SK-N-MC (cell line): Measurements from ENCODE around the gene EFHD1.
"Not testable (repeated sequence)": the region's sequence is repeated elsewhere in the genome, so short reads cannot be mapped to it uniquely, and the experiment has no call there.

Source experiments
- DNase-seq: peaks from one replicate; pipeline ENCODE4 v3.0.0-alpha.2; 2011; ENCODE audit warnings: low read depth, low spot score
- H3K27ac ChIP-seq: fragments of 200-600 bp; sonication (generic); 2 replicates; pipeline ENCODE4 v1.5.1; 2016; ENCODE audit warnings: mixed run types
- H3K36me3 ChIP-seq: fragments of 200-600 bp; sonication (generic); 2 replicates; pipeline ENCODE4 v1.6.1; 2017; ENCODE audit warnings: antibody characterized with exemption, low read length, mixed read lengths; ENCODE audit not compliant: insufficient read depth
- H3K4me3 ChIP-seq: fragments of 200-600 bp; sonication (generic); 2 replicates; pipeline ENCODE4 v1.5.1; 2016
- H3K9ac ChIP-seq: fragments of 200-600 bp; sonication (generic); 2 replicates; pipeline ENCODE4 v1.8.0; 2017; ENCODE audit warnings: mixed run types, mixed read lengths; ENCODE audit not compliant: insufficient read length
- H3K9me3 ChIP-seq: fragments of 200-600 bp; sonication (generic); 2 replicates; pipeline ENCODE4 v1.6.1; 2017; ENCODE audit warnings: low read depth, mild to moderate bottlenecking, antibody characterized with exemption, low read length, moderate library complexity, mixed read lengths
- EZH2 ChIP-seq: fragments of 200-600 bp; sonication (generic); IDR thresholded peaks from one replicate; pipeline ENCODE4 v1.6.1; 2017; ENCODE audit warnings: antibody characterized with exemption
- FOXP2 ChIP-seq: optimal IDR thresholded peaks from 2 replicates; pipeline ENCODE3; 2011; ENCODE audit warnings: mild to moderate bottlenecking, moderate library complexity; ENCODE audit not compliant: insufficient read depth; ENCODE audit errors: extremely low read length, control extremely low read depth
- POLR2AphosphoS5 ChIP-seq: IDR thresholded peaks from 2 replicates; pipeline ENCODE4 v1.6.1; 2012; ENCODE audit warnings: mild to moderate bottlenecking, low read depth, low read length, borderline replicate concordance

The EFHD1 gene

GRCh38 chr2:232672588-232672987 lies 39.2 kb downstream of the EFHD1 start:
- Histone ChIP-seq H3K9ac (no peak overlapping the region), H3K4me3 (no peak overlapping the region), H3K9me3 (no peaks in the 10 kb centered on the region), H3K36me3 (no peaks in the 10 kb centered on the region), H3K27ac (no peak overlapping the region)
- DNase-seq, result no peak
- TF ChIP-seq FOXP2, result no peak
- no peak for TF ChIP-seq POLR2AphosphoS5
- no peak for TF ChIP-seq EZH2

- Histone ChIP-seq H3K36me3 (no peaks in the 10 kb centered on the region), H3K4me3 (no peak overlapping the region), H3K27ac (no peak overlapping the region), H3K9ac (no peak overlapping the region), H3K9me3 (no peaks in the 10 kb centered on the region)
- no peak for DNase-seq
- TF ChIP-seq EZH2 (no peak), POLR2AphosphoS5 (no peak), FOXP2 (no peak)
Observed at GRCh38 chr2:232674491-232674890, 41.1 kb downstream of the EFHD1 start.

GRCh38 chr2:232675381-232675780 lies 42.0 kb downstream of the EFHD1 start:
- Histone ChIP-seq H3K9ac (no peak overlapping the region), H3K27ac (no peak overlapping the region), H3K4me3 (no peak overlapping the region), H3K9me3 (no peaks in the 10 kb centered on the region), H3K36me3 (no peaks in the 10 kb centered on the region)
- TF ChIP-seq FOXP2, result no peak
- TF ChIP-seq EZH2, result no peak
- no peak for TF ChIP-seq POLR2AphosphoS5
- no peak for DNase-seq

- Histone ChIP-seq H3K36me3 (no peaks in the 10 kb centered on the region), H3K9me3 (no peaks in the 10 kb centered on the region), H3K9ac (no peak overlapping the region), H3K4me3 (no peak overlapping the region), H3K27ac (no peak overlapping the region)
- no peak for TF ChIP-seq POLR2AphosphoS5
- no peak for TF ChIP-seq EZH2
- no peak for DNase-seq
Observed at GRCh38 chr2:232680006-232680405, 46.6 kb downstream of the EFHD1 start.

- Histone ChIP-seq H3K9ac (no peak overlapping the region), H3K4me3 (no peak overlapping the region), H3K9me3 (no peaks in the 10 kb centered on the region), H3K36me3 (no peaks in the 10 kb centered on the region), H3K27ac (no peak overlapping the region)
- TF ChIP-seq EZH2 (no peak), POLR2AphosphoS5 (no peak), FOXP2 (no peak)
- DNase-seq, result no peak
Observed at GRCh38 chr2:232681527-232681926, 48.1 kb downstream of the EFHD1 start.

GRCh38 chr2:232683368-232683767 lies 50.0 kb downstream of the EFHD1 start:
- no peak overlapping the region for H3K27ac ChIP-seq
- no peak for DNase-seq
- no peaks in the 10 kb centered on the region for H3K36me3 ChIP-seq
- no peak for TF ChIP-seq EZH2
- no peak for TF ChIP-seq POLR2AphosphoS5
- TF ChIP-seq FOXP2, result no peak
- H3K9ac ChIP-seq, result no peak overlapping the region
- H3K4me3 ChIP-seq, result no peak overlapping the region
- H3K9me3 ChIP-seq, result no peaks in the 10 kb centered on the region

- not testable (repeated sequence) for H3K9ac ChIP-seq, H3K36me3 ChIP-seq, DNase-seq, H3K27ac ChIP-seq, H3K9me3 ChIP-seq, H3K4me3 ChIP-seq
Observed at GRCh38 chr2:232685391-232685790, 52.0 kb downstream of the EFHD1 start.

GRCh38 chr2:232687382-232688160 lies 54.2 kb downstream of the EFHD1 start:
- TF ChIP-seq POLR2AphosphoS5 (no peak), FOXP2 (no peak), EZH2 (no peak)
- Histone ChIP-seq H3K9me3 (no peaks in the 10 kb centered on the region), H3K9ac (no peak overlapping the region), H3K4me3 (no peak overlapping the region), H3K36me3 (no peaks in the 10 kb centered on the region), H3K27ac (no peak overlapping the region)
- no peak for DNase-seq

- H3K36me3 ChIP-seq, result no peaks in the 10 kb centered on the region
- H3K27ac ChIP-seq, result no peak overlapping the region
- H3K9ac ChIP-seq, result no peak overlapping the region
- no peaks in the 10 kb centered on the region for H3K9me3 ChIP-seq
- DNase-seq, result no peak
- no peak for TF ChIP-seq FOXP2
- no peak for TF ChIP-seq EZH2
- no peak for TF ChIP-seq POLR2AphosphoS5
- no peak overlapping the region for H3K4me3 ChIP-seq
Observed at GRCh38 chr2:232688201-232688600, 54.8 kb downstream of the EFHD1 start.
